GM10847 (cell line): ENCODE results near the gene CDC45.

Experiments
- POLR2A ChIP-seq: IDR thresholded peaks from 2 replicates; pipeline ENCODE4 v1.6.1; 2011; ENCODE audit not compliant: insufficient read length; ENCODE audit errors: extremely low read depth

CDC45 gene

GRCh38 chr22:19510919-19511341, 31.2 kb downstream of the CDC45 start:
- no peak for TF ChIP-seq POLR2A

GRCh38 chr22:19513823-19514222, 34.1 kb downstream of the CDC45 start:
- TF ChIP-seq POLR2A, result no peak

GRCh38 chr22:19514831-19515565, 35.3 kb downstream of the CDC45 start:
- TF ChIP-seq POLR2A, result no peak

GRCh38 chr22:19515654-19516377, 36.1 kb downstream of the CDC45 start:
- TF ChIP-seq POLR2A, result no peak

- no peak for TF ChIP-seq POLR2A
These were observed 36.9 kb downstream of the CDC45 start for GRCh38 chr22:19516378-19517170.

- TF ChIP-seq POLR2A, result no peak
These were observed 37.4 kb downstream of the CDC45 start for GRCh38 chr22:19517171-19517500.

GRCh38 chr22:19517919-19518611, 38.3 kb downstream of the CDC45 start:
- no peak for TF ChIP-seq POLR2A

GRCh38 chr22:19518635-19519034, 38.9 kb downstream of the CDC45 start:
- no peak for TF ChIP-seq POLR2A

GRCh38 chr22:19519041-19519926, 39.6 kb downstream of the CDC45 start:
- TF ChIP-seq POLR2A, result no peak

GRCh38 chr22:19520007-19520406, 40.3 kb downstream of the CDC45 start:
- TF ChIP-seq POLR2A, result no peak

GRCh38 chr22:19520566-19521305, 41.0 kb downstream of the CDC45 start:
- TF ChIP-seq POLR2A, result no peak

GRCh38 chr22:19522190-19522880, 42.6 kb downstream of the CDC45 start:
- TF ChIP-seq POLR2A, result no peak

GRCh38 chr22:19522881-19523239, 43.1 kb downstream of the CDC45 start:
- TF ChIP-seq POLR2A, result no peak
